Right lobe of liver (tissue), 6 donors: ENCODE measurements around the gene SEPTIN3. TPM values are rescaled to one million over a fixed set of nuclear protein-coding genes. Genes with fewer than 3 reads are reported as not detected.

Experiments used
- ATAC-seq, 4 donors: fragments of 200-7000 bp; cut with Tn5 transposase; one replicate each; pipeline ENCODE4 v1.9.1; 2020; ENCODE audit warnings: mild to moderate bottlenecking in 4 of 4, moderate library complexity in 4 of 4
- DNase-seq, 3 donors: peaks; one replicate each; pipeline ENCODE4 v3.0.0-alpha.2; 2020
- H3K27ac ChIP-seq, 3 donors: fragments of 200-600 bp; one replicate each; pipeline ENCODE4 v1.8.0; 2022
- H3K27me3 ChIP-seq, 2 donors: fragments of 200-600 bp; one replicate each; pipeline ENCODE4 v1.8.0; 2022
- H3K36me3 ChIP-seq, 4 donors: fragments of 200-600 bp; sonication (generic) in 1 of 4; one replicate each; pipeline versions ENCODE4 v1.5.1 to v1.8.0; 2017 to 2022; ENCODE audit warnings: control low read depth in 1 of 4
- H3K4me1 ChIP-seq, 4 donors: fragments of 200-600 bp; sonication (generic) in 1 of 4; one replicate each; pipeline versions ENCODE4 v1.5.1 to v1.8.0; 2017 to 2022; ENCODE audit warnings: control low read depth in 1 of 4
- H3K4me3 ChIP-seq, 3 donors: fragments of 200-600 bp; one replicate each; pipeline ENCODE4 v1.8.0; 2022
- H3K9me3 ChIP-seq, 4 donors: fragments of 200-600 bp; sonication (generic) in 1 of 4; one replicate each; pipeline versions ENCODE4 v1.5.1 to v1.8.0; 2017 to 2022; ENCODE audit warnings: control low read depth in 1 of 4
- POLR2A ChIP-seq: fragments of 450-650 bp; IDR thresholded peaks from one replicate; pipeline ENCODE4 v1.6.1; 2017; ENCODE audit warnings: antibody characterized with exemption, mild to moderate bottlenecking
- WGBS: methylation state at CpG from one replicate; pipeline ENCODE4 v1.1.6; 2018; ENCODE audit warnings: low coverage, low lambda C conversion rate; ENCODE audit not compliant: insufficient coverage; ENCODE audit errors: missing lambda C conversion rate; 5-methylcytosine and 5-hydroxymethylcytosine counted together
- intact Hi-C, 2 donors: fragments of 100-400 bp; cut with DNase I; formaldehyde crosslinking; loops; one replicate each; pipeline versions ENCODE4 v1.11.2 to v1.14.1; 2022
- total RNA-seq, 6 experiments: library from RNA; depleted of rRNA in 2 of 6; stranded (reverse); fragments of >200 nt in 2 of 6; fragmentation: NEBNext Ultra II Directional in 3 of 6; extraction: Animal tissue kit (Norgen Biotek cat#: 25700) in 3 of 6; gene quantifications; one replicate each; pipeline versions ENCODE4 v1.1.0 to v1.2.4, GENCODE V29; 2016 to 2023
- TF ChIP-seq, protein P1 (sequence below), 4 donors: fragments of 200-600 bp in 3 of 4; fragments of 450-650 bp in 1 of 4; IDR thresholded peaks; one replicate each; pipeline versions ENCODE4 v1.5.1 to v1.8.0; 2016 to 2022; ENCODE audit warnings: antibody characterized with exemption in 4 of 4, mild to moderate bottlenecking in 2 of 4
- donor health status: DM: no; HTN: yes; CAD: no.
- donor health status: DM: no; HTN: no; CAD: no.
- donor health status: DM: no; HTN: no; CAD: no.
- donor health status: DM: no; HTN: yes; CAD: no.
- donor health status: DM: no; HTN: yes; CAD: no.

SEPTIN3 gene
- total RNA-seq, 6 experiments from 2014 or later = 0.06 to 0.16 (median 0.07) TPM; not detected in 3

DNA sequence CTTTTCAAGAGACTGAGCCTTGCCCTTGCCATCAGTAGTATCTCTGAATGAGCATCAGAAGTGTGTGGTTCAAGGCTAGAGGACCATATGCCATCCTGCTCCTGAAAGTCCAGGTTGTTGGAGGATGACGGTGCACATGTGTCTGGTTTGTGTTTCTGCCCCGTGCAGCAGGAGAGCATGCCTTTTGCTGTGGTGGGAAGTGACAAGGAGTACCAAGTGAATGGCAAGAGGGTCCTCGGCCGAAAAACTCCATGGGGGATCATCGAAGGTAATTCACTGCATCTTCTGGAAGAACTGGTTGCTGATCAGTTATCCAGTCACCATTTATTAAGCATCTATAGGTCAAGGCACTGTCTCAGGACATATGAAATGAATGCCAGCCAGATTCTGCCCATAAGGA, 23.3 kb downstream of the SEPTIN3 start:
- 90% methylated on average over 5 of the region's 5 CpGs for WGBS
- Histone ChIP-seq H3K27ac (no peak overlapping the region), H3K36me3 (no peaks in the 10 kb centered on the region), H3K4me3 (no peak overlapping the region), H3K4me1 (no peaks in the 10 kb centered on the region), H3K9me3 (no peaks in the 10 kb centered on the region), H3K27me3 (no peaks in the 10 kb centered on the region)
- intact Hi-C loops = no loop called here
- no peak for DNase-seq
- no peak for TF ChIP-seq POLR2A
- TF ChIP-seq, protein P1, sequence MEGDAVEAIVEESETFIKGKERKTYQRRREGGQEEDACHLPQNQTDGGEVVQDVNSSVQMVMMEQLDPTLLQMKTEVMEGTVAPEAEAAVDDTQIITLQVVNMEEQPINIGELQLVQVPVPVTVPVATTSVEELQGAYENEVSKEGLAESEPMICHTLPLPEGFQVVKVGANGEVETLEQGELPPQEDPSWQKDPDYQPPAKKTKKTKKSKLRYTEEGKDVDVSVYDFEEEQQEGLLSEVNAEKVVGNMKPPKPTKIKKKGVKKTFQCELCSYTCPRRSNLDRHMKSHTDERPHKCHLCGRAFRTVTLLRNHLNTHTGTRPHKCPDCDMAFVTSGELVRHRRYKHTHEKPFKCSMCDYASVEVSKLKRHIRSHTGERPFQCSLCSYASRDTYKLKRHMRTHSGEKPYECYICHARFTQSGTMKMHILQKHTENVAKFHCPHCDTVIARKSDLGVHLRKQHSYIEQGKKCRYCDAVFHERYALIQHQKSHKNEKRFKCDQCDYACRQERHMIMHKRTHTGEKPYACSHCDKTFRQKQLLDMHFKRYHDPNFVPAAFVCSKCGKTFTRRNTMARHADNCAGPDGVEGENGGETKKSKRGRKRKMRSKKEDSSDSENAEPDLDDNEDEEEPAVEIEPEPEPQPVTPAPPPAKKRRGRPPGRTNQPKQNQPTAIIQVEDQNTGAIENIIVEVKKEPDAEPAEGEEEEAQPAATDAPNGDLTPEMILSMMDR (IDR thresholded peaks at IDR 0.05) = no peak
- no peak for ATAC-seq

DNA sequence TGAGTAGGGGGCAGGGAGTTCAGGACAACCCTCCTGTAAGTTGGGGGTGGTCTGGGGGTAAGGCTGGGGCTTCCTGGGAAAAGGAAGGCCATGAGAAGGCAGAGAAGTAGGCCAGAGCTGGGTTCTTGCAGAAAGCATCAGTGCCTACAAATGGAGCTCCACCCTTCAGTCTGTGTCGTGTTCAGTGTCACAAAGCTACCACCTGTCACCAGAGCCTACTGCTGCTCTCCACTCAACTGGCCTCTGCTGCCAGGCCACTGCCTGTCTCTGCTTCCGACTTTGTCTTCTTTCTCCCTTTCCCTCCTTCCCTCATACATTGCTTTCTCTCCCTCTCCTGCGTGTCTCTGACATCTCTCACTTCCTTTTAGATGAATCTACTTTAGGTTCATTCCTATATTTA, 26.0 kb downstream of the SEPTIN3 start:
- Histone ChIP-seq H3K4me1 (peaks cover 0 to 7% (median 0%) of the 10 kb centered on the region in 4 donors), H3K27me3 (no peaks in the 10 kb centered on the region), H3K9me3 (no peaks in the 10 kb centered on the region), H3K27ac (no peak overlapping the region), H3K36me3 (no peaks in the 10 kb centered on the region), H3K4me3 (no peak overlapping the region)
- ATAC-seq (no peak), DNase-seq (no peak)
- TF ChIP-seq, protein P1 (IDR thresholded peaks at IDR 0.05) = no peak
- TF ChIP-seq POLR2A = no peak
- intact Hi-C loops = no loop called here
- WGBS = 47% methylated on average over 2 of the region's 3 CpGs

DNA sequence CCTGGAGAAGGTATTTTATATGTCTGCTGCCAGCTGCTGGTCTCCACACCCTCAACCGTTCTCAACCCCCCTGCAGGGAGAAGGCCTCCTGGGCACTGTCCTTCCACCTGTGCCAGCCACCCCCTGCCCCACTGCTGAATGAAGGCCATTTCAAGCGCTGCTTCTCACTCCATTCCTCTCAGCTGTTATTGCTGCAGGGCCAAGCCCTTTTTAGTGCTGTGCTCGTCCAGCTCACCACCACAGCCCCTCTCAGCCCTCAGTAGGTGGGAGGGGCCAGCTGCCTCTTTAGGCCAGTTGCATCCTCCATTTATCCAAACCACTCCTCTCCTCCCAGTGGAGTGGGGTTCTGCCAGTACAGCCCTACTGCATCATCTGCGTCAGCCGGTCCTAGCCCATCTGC, 27.6 kb downstream of the SEPTIN3 start:
- WGBS = 100% methylated on average over 2 of the region's 5 CpGs
- Histone ChIP-seq H3K4me3 (no peak overlapping the region), H3K27me3 (no peaks in the 10 kb centered on the region), H3K36me3 (no peaks in the 10 kb centered on the region), H3K27ac (no peak overlapping the region), H3K9me3 (no peaks in the 10 kb centered on the region), H3K4me1 (peaks cover 0 to 7% (median 0%) of the 10 kb centered on the region in 4 donors)
- TF ChIP-seq, protein P1 (IDR thresholded peaks at IDR 0.05) = no peak
- no peak for TF ChIP-seq POLR2A
- no peak for ATAC-seq
- intact Hi-C loops = no loop called here
- no peak for DNase-seq

DNA sequence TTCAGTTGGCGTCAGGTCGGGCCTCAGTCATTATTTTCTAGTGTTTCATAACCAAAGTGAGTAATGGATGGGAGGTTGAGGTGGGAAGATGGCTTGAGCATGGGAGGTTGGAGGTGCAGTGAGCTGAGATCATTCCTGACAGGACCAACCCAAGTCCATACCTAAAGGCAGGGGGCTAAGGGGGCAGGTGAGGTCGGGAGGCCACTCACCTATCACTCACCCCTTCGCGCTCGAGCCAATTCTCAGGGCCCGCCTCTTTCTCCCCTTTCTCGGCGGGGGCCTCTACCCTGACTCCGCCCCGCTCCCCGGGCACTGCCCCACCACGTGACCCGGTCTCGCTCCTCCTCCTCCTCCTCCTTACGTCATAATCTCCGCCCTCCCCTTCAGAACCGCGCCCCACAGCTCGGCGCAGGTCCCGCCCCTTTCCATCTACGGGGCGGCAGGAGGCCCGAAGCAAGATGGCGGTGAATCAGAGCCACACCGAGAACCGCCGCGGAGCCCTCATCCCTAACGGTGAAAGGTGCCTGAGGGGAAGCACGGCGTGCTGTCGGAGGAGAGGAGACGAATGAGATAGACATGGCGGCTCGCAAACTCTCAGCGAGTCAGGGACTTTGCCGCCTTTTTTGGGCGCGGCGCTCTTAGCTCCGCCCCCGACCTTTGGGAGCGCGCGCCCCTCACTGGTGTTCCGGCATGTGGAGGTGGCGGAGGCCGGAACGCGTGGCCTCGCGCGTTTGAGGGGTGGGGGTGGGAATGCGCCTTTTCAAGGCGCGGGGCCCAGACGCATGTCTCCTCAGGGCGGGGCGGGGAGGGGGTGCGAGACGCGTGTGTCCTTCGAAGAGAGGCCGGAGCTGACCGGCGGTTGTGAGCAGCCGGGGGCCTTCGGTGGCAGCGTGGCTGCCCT, 29.4 kb downstream of the SEPTIN3 start, which contains the start of gene WBP2NL:
Gene WBP2NL, plus strand, starts transcription at position 428 of the 901 bp plus-strand sequence. Its CDS starts 31 bp downstream, at position 459.
- H3K27ac ChIP-seq = peak within 1 kb of the TSS in 2 of 3 donors; percentile 19 to 38
- H3K4me3 ChIP-seq = peak within 1 kb of the TSS; percentile 52 to 78 (median 61)
- TF ChIP-seq POLR2A = peak; percentile 54
- TF ChIP-seq, protein P1 (IDR thresholded peaks at IDR 0.05) = no peak
- H3K4me1 ChIP-seq = peaks cover 0 to 7% (median 0%) of the 10 kb centered on the region in 4 donors
- DNase-seq = peak; percentile 91 to 94 (median 92)
- no peaks in the 10 kb centered on the region for H3K36me3 ChIP-seq
- no peaks in the 10 kb centered on the region for H3K9me3 ChIP-seq
- WGBS = 24% methylated on average over 48 of the region's 71 CpGs
- intact Hi-C loops = no loop called here
- ATAC-seq = peak; percentile 97 to 100 (median 100)
- no peaks in the 10 kb centered on the region for H3K27me3 ChIP-seq
